RCC 7860 (cell line): ENCODE results near the gene AK4.
"Not testable (repeated sequence)": the region's sequence is repeated elsewhere in the genome, so short reads cannot be mapped to it uniquely, and the experiment has no call there.

ENCODE experiments used
- DNase-seq: peaks from one replicate; pipeline ENCODE4 v3.0.0-alpha.2; 2015; ENCODE audit warnings: low spot score
- FAIRE-seq: peaks from 2 replicates; lab custom pipeline; 2012; peaks lifted over from hg19 to GRCh38; lab: Jason Lieb, UNC

AK4 gene

DNA sequence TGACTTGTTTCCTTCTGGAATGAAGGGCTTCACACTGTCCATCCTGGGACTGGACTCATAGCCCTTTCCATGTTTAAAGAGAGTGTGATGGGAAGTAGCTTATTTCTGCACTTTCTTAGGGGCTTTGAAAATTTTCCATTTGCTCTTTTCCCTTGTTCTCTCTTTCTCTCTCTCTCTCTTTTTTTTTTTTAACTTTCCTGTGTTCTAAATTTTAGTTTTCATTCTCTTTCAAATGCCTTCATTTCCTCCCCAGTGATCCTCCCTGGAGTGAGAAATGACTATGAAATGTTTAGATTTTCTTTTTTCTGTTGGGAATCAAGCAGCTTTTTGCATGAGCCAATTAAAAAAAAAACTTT, 2.1 kb downstream of the AK4 start:
- FAIRE-seq (no peak), DNase-seq (no peak)

GRCh38 chr1:65150583-65151263, 2.7 kb downstream of the AK4 start:
- no peak for DNase-seq
- FAIRE-seq = no peak

DNA sequence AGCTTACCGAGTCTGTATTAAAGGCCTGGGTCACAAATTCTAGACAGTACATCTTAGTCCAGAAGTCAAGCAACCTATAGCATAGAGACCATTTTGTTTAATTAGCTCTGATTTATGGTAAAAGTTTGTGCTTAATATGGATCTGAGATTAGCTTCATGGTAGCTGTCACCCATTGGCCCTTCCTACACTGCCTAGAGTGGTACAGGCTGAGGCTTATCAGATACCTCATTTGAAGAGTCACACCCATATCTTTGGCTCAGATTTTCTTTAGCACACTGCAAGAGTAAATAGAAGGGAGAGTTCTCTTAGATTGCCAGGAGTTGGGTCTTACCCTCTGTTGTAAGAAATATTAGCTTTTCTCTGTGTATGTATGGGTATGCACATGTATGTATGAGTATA, 3.6 kb downstream of the AK4 start:
- FAIRE-seq (no peak), DNase-seq (no peak)

DNA sequence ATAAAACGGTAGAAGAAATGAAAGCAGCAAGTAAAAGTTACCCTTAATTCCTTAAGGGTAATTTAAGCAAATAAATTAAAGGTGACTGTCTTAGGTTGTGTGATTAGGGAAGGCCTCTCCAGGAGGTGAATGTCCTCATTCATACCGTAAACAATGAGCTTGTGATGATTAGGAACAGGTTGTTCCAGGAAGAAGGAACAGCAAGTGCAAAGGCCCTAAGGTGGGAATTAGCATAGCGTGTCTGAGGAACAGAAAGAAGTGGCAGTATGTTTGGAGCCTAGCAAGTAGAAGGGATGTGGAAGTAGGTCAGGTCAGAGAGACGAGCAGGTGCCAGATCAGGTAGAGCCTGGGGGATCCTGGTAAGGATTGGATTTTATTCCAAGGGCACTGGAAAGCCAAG, 5.6 kb downstream of the AK4 start:
- no peak for FAIRE-seq
- no peak for DNase-seq

DNA sequence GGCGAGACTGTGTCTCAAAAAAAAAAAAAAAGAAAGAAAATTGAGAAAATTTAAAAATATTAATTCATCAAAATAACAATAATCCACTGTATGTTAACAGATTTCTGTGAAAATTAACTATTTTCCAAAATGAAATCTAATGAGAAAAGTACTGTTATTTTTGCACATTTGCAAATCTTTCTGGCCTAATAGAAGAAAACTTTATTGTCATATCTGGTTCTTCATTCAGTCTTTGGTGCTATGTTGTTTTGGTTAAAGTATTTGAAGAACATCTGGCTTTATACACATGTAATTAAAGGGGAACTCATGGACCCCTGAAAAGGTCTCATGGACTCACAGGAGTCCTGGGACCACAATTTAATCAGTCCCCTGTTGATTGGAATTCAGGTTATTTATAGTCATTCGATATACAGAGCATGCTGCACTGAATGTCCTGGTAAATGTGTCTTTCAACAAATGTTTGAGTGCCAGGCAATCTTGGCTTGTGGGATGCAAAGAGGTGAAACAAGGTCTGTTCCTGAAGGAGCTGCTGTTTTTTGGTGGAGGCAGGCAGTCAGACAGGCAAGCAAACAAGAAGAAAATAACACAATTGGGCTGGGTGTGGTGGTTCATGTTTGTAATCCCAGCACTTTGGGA, 9.0 kb downstream of the AK4 start:
- FAIRE-seq = no peak
- DNase-seq = no peak

GRCh38 chr1:65157546-65157941, 9.5 kb downstream of the AK4 start:
- FAIRE-seq = no peak
- DNase-seq = no peak

- DNase-seq, FAIRE-seq: not testable (repeated sequence)
Measured at GRCh38 chr1:65159291-65159688, 11.3 kb downstream of the AK4 start.

DNA sequence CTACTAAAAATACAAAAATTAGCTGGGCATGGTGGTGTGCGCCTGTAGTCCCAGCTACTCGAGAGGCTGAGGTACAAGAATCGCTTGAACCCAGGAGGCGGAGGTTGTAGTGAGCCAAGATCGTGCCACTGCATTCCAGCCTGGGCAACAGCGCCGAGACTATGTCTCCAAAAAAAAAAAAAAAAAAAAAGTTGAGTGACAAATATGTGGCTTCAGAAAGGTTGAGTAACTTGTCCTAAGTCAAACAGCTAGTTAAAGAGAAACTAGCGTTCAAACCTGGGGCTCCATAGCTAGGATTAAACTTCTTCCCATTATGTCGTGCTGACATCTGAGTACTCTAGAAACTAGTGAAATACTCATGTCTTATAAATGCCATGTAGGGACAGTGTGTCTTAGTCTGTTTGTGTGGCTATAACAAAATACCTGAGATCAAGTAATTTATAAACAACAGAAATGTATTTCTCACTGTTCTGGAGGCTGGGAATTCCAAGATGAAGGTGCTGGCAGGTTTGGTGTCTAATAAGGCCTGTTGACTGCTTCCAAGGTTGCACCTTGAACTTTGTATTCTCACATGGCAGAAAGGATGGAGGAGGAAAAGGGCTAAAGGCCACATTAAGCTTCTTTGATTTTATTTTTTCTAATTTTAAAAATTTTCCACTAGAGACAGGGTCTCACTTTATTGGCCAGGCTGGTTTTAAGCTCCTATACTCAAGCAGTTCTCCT, 12.0 kb downstream of the AK4 start:
- DNase-seq (no peak), FAIRE-seq (no peak)

- DNase-seq (no peak), FAIRE-seq (no peak)
Measured at GRCh38 chr1:65163201-65163805, 15.3 kb downstream of the AK4 start.

- FAIRE-seq, DNase-seq: not testable (repeated sequence)
Measured at GRCh38 chr1:65164101-65164500, 16.1 kb downstream of the AK4 start.

DNA sequence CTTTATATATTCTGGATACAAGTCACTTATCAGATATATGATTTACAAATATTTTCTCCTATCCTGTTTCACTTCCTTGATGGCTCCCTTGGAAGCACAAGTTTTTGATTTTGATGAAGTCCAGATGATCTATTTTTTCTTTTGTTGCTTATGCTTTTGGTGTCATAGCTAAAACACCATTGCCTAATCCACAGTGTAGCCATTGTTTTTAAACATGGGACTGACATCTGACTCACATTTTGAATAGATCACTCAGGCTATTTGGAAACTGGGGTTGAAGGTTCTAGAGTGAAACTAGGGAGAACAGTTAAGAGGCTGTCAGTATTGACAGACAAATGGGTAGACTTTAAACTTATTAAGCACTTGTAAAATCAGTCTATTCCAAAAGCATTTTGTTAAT, 16.6 kb downstream of the AK4 start:
- no peak for FAIRE-seq
- DNase-seq = no peak

- FAIRE-seq (no peak), DNase-seq (no peak)
Measured at GRCh38 chr1:65165269-65165993, 17.4 kb downstream of the AK4 start.

GRCh38 chr1:65166572-65167305, 18.7 kb downstream of the AK4 start:
- FAIRE-seq = no peak
- no peak for DNase-seq

DNA sequence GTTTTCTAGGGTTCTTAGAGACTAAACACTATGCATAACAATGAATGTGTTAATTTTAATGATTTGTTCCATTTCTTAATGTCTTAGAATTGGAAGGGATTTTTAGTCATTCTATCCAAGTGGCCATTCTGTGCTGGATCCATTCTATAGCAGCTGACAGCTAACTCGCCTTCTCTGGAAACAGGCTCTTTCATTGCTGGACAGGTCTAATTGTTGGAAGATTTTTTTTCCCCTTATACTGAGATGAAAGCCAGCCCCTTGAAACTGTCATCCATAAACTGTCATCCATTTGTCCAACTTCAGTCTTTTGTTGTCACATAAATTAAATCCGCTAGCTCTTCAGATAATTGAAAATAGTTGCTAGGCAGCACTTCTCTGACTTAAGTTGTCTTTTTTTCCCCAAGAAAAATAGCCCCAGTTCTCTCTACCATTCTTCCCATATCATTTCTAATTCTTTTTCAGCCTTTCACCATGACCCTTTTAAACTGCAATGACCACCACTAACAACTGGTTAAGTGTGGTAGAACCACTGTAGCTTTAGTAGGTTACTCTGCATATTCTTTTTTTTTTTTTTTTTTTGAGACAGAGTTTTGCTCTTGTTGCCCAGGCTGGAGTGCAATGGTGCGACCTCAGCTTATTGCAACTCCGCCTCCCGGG, 19.7 kb downstream of the AK4 start:
- no peak for DNase-seq
- no peak for FAIRE-seq

DNA sequence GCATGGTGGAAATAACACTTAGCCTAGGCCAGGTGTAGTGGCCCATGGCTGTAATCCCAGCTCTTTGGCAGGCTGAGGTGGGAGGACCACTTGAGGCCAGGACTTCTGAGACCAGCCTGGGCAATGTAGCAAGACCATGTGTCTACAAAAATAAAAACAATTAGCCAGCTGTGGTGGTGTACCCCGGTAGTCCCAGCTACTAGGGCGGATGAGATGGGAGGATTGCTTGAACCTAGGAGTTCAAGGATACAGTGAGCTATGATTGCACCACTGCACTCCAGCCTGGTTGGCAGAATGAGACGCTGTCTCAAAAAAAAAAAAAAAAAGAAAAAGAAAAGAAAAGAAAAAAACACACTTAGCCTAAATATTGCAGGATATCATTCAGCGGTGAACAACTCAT, 20.9 kb downstream of the AK4 start:
- FAIRE-seq (no peak), DNase-seq (no peak)

- DNase-seq (no peak), FAIRE-seq (no peak)
Measured at GRCh38 chr1:65170511-65171142, 22.6 kb downstream of the AK4 start.

DNA sequence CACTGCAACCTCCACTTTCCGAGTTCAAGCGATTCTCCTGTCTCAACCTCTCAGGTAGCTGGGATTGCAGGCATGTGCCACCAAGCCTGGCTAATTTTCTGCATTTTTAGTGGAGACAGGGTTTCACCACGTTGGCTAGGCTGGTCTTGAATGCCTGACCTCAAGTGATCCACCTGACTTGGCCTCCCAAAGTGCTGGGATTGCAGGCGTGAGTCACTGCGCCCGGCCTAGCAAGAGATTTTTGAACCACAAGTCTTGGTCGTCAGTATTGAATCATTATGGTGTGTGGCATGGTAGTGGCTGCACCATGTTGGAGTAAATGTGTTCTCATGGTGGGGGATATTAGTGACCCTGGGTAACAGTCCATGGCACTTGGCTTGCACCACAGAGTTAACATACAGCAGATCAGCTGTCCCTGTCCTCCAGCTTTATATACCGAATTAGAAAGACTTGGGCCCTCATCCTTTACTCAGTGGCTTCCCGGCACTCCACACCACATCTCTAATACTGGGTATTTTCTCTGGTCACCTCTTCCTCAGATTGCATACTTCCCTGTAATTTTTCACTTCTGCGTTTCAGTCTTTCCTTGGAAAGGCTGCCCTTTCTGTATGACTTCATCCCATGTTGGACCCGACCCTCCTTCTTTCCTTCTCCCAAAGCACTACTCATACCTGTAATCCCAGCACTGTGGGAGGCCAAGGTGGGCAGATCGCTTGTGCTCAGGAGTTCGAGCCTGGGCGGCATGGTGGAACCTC, 25.1 kb downstream of the AK4 start:
- DNase-seq (peak; percentile 87), FAIRE-seq (peak; percentile 97)

DNA sequence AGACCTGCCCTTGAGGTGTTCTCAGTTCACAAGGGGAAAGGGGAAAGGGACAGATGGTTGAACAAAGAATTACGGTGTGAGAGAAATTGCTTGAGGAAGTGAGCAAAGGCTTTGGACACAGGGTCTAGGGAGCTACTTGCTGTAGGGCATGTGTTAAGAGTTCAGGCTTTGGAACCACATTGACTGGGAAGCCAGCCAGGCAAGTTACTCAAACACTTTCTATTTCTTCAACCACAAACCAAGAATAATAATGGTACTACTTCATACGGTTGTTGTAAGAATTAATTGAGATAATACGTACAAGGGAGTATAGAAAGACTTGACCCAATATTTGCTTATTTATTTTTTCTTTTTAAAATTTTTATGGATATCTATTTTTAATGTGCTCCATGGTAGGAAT, 26.6 kb downstream of the AK4 start:
- DNase-seq (peak; percentile 95), FAIRE-seq (peak; percentile 99)
